Measurements from ENCODE around the gene PRTN3.
"Not testable (repeated sequence)": the region's sequence is repeated elsewhere in the genome, so short reads cannot be mapped to it uniquely, and the experiment has no call there.

Gene PRTN3

GRCh38 chr19:834216-834615 is 6.6 kb upstream of the PRTN3 start:
- ChIA-PET POLR2A (ENCODE audit: low non-redundant PET) (no interaction called here), CTCF (interaction anchor here (0.6 kb wide), 1 partner anchor 42 kb away, joined by 3 read pairs; no protein-coding TSS in a partner anchor)
- no peak for DNase-seq (ENCODE audit: low spot score)

GRCh38 chr19:835210-835810 is 5.5 kb upstream of the PRTN3 start:
- H3K27ac ChIP-seq: no peak overlapping the region
- TF ChIP-seq CTCF (conservative IDR thresholded peaks at IDR 0.05; ENCODE audit: low read depth): no peak
- ChIA-PET POLR2A (ENCODE audit: low non-redundant PET) (no interaction called here), CTCF (interaction anchor here (0.5 kb wide), 1 partner anchor 65 kb away, joined by 4 read pairs; no protein-coding TSS in a partner anchor)
- DNase-seq (ENCODE audit: low spot score): no peak

More at GRCh38 chr19:834216-834615, 6.6 kb upstream of the PRTN3 start:
- no peak for TF ChIP-seq CTCF (conservative IDR thresholded peaks at IDR 0.05; ENCODE audit: low read depth)
- H3K27ac ChIP-seq: no peak overlapping the region

GRCh38 chr19:842802-843179 is 2.0 kb downstream of the PRTN3 start:
- DNase-seq (ENCODE audit: low spot score); POLR2A ChIA-PET (ENCODE audit: low non-redundant PET): not testable (repeated sequence)
- CTCF ChIA-PET: interaction anchor here (0.5 to 1.0 kb wide), 3 partner anchors 14 to 47 kb away, joined by 3 to 4 read pairs (median 3); no protein-coding TSS in a partner anchor
- peak overlapping the region; percentile 92; the same call in 1 of the 2 replicates for H3K27ac ChIP-seq

GRCh38 chr19:843180-843835 is 2.5 kb downstream of the PRTN3 start:
- CTCF ChIA-PET: interaction anchor here (0.5 to 1.0 kb wide), 4 partner anchors 13 to 73 kb away, joined by 3 to 4 read pairs (median 3); no protein-coding TSS in a partner anchor
- TF ChIP-seq CTCF (conservative IDR thresholded peaks at IDR 0.05; ENCODE audit: low read depth): no peak
- peak overlapping the region; percentile 92; the same call in 1 of the 2 replicates for H3K27ac ChIP-seq
- no peak for DNase-seq (ENCODE audit: low spot score)
- POLR2A ChIA-PET (ENCODE audit: low non-redundant PET): no interaction called here

GRCh38 chr19:843836-844545 is 3.2 kb downstream of the PRTN3 start:
- peak overlapping the region; percentile 92 for H3K27ac ChIP-seq

GRCh38 chr19:844546-844971 is 3.8 kb downstream of the PRTN3 start:
- no peak for TF ChIP-seq CTCF (conservative IDR thresholded peaks at IDR 0.05; ENCODE audit: low read depth)
- peak overlapping the region; percentile 92 for H3K27ac ChIP-seq
- ChIA-PET POLR2A (ENCODE audit: low non-redundant PET) (interaction anchor here (0.6 kb wide), 1 partner anchor 10 kb away, joined by 5 read pairs; no protein-coding TSS in a partner anchor), CTCF (interaction anchor here (1.0 kb wide), 1 partner anchor 15 kb away, joined by 3 read pairs; no protein-coding TSS in a partner anchor)
- DNase-seq (ENCODE audit: low spot score): no peak

More at GRCh38 chr19:843836-844545, 3.2 kb downstream of the PRTN3 start:
- TF ChIP-seq CTCF (conservative IDR thresholded peaks at IDR 0.05; ENCODE audit: low read depth): no peak
- POLR2A ChIA-PET (ENCODE audit: low non-redundant PET): no interaction called here
- CTCF ChIA-PET: interaction anchor here (0.6 to 1.0 kb wide), 2 partner anchors 16 to 74 kb away, joined by 3 read pairs; no protein-coding TSS in a partner anchor
- DNase-seq (ENCODE audit: low spot score): no peak

Data from RWPE1 (cell line).